PC-3 (cell line): Measurements from ENCODE around the gene ATAD3B. TPM values are rescaled to one million over a fixed set of nuclear protein-coding genes. Genes with fewer than 3 reads are reported as not detected.
"Not testable (repeated sequence)": the region's sequence is repeated elsewhere in the genome, so short reads cannot be mapped to it uniquely, and the experiment has no call there.

ENCODE experiments used
- ATAC-seq: fragments of 200-7000 bp; cut with Tn5 transposase; 2 replicates; pipeline ENCODE4 v1.9.1; 2020; ENCODE audit warnings: mild to moderate bottlenecking, moderate library complexity
- BruUV-seq: library from RNA; stranded (reverse); fragments of 400-500 nt; replicated peaks from 2 replicates; lab custom pipeline; 2021; lab: Mats Ljungman, UMichigan
- CTCF ChIA-PET: fragments of 300-600 bp; sonication (Branson Sonifier 250); formaldehyde crosslinking; loops from one replicate; lab custom pipeline; 2022; ENCODE audit warnings: antibody characterized with exemption; lab: Charles Lee
- POLR2A ChIA-PET: fragments of 300-600 bp; sonication (Branson Sonifier 250); formaldehyde crosslinking; loops from one replicate; lab custom pipeline; 2022; ENCODE audit warnings: antibody characterized with exemption; ENCODE audit not compliant: unreplicated experiment; lab: Charles Lee
- DNase-seq: peaks from one replicate; pipeline ENCODE4 v3.0.0-alpha.2; 2015
- H2AFZ ChIP-seq: fragments of 300-600 bp; sonication (generic); 2 replicates; pipeline ENCODE4 v1.6.0; 2016; ENCODE audit warnings: antibody characterized with exemption, low read length
- H3F3A ChIP-seq: fragments of 300-600 bp; sonication (generic); one replicate; pipeline ENCODE4 v1.6.0; 2017; ENCODE audit warnings: antibody characterized with exemption, low read length, control low read depth, mild to moderate bottlenecking; ENCODE audit not compliant: unreplicated experiment
- H3K27ac ChIP-seq: fragments of 300-600 bp; sonication (generic); 2 replicates; pipeline ENCODE4 v1.5.1; 2016; ENCODE audit warnings: mild to moderate bottlenecking, low read length
- H3K27me3 ChIP-seq: fragments of 300-600 bp; sonication (generic); 2 replicates; pipeline ENCODE4 v1.6.1; 2016; ENCODE audit warnings: low read length, mixed read lengths
- H3K36me3 ChIP-seq: fragments of 300-600 bp; sonication (generic); 2 replicates; pipeline ENCODE4 v1.6.1; 2016; ENCODE audit warnings: low read depth, mixed run types, low read length, mixed read lengths
- H3K4me1 ChIP-seq: fragments of 300-600 bp; sonication (generic); 2 replicates; pipeline ENCODE4 v1.5.1; 2016; ENCODE audit warnings: low read length; ENCODE audit not compliant: insufficient read depth
- H3K4me2 ChIP-seq: fragments of 300-600 bp; sonication (generic); 2 replicates; pipeline ENCODE4 v1.6.0; 2016; ENCODE audit warnings: low read length
- H3K4me3 ChIP-seq: fragments of 300-600 bp; sonication (generic); 2 replicates; pipeline ENCODE4 v1.5.1; 2016; ENCODE audit warnings: mild to moderate bottlenecking, low read length, mixed read lengths
- H3K79me2 ChIP-seq: fragments of 300-600 bp; sonication (generic); 2 replicates; pipeline ENCODE4 v1.6.1; 2017; ENCODE audit warnings: low read length, mixed read lengths
- H3K9ac ChIP-seq: fragments of 300-600 bp; sonication (generic); 2 replicates; pipeline ENCODE4 v1.6.0; 2016; ENCODE audit warnings: mild to moderate bottlenecking, low read length
- H3K9me2 ChIP-seq: fragments of 300-600 bp; sonication (generic); replicated peaks from 2 replicates; pipeline ENCODE4 v1.6.1; 2016; ENCODE audit warnings: mixed run types, low read length, mixed read lengths
- H3K9me3 ChIP-seq: fragments of 300-600 bp; sonication (generic); 2 replicates; pipeline ENCODE4 v1.6.1; 2016; ENCODE audit warnings: low read length, mixed read lengths
- H4K20me1 ChIP-seq: fragments of 300-600 bp; sonication (generic); 2 replicates; pipeline ENCODE4 v1.6.1; 2016; ENCODE audit warnings: low read length, mixed read lengths
- CTCF ChIP-seq: fragments of 300-600 bp; sonication (generic); conservative IDR thresholded peaks from 2 replicates; pipeline ENCODE4 v1.5.1; 2017; ENCODE audit warnings: antibody characterized with exemption, low read depth, mild to moderate bottlenecking, low read length
- EZH2 ChIP-seq: fragments of 300-600 bp; sonication (generic); IDR thresholded peaks from one replicate; pipeline ENCODE4 v1.6.1; 2017; ENCODE audit warnings: antibody characterized with exemption, mild to moderate bottlenecking, low read length; ENCODE audit not compliant: unreplicated experiment
- EZH2phosphoT487 ChIP-seq: fragments of 300-600 bp; sonication (generic); IDR thresholded peaks from 2 replicates; pipeline ENCODE4 v1.6.1; 2018; ENCODE audit warnings: mild to moderate bottlenecking, antibody characterized with exemption, low read length, borderline replicate concordance
- intact Hi-C: fragments of 100-400 bp; cut with micrococcal nuclease; formaldehyde crosslinking; loops from 2 replicates; pipeline ENCODE4 v1.9.0; 2023
- total RNA-seq: library from RNA; depleted of rRNA; stranded (reverse); fragments of >200 nt; gene quantifications from 2 replicates; pipeline ENCODE4 v1.2.3, GENCODE V29; 2014

The ATAD3B gene
- total RNA-seq, 1 experiment from 2014 or later: 140 TPM

- intact Hi-C loops: no loop called here
- H3K27ac ChIP-seq: no peak overlapping the region
- no peak overlapping the region for H2AFZ ChIP-seq
- no peaks in the 10 kb centered on the region for H4K20me1 ChIP-seq
- H3K4me2 ChIP-seq: no peak overlapping the region
- H3K9me2 ChIP-seq: no peaks in the 10 kb centered on the region
- H3F3A ChIP-seq: no peaks in the 10 kb centered on the region
- no peak for ATAC-seq
- no peak for DNase-seq
- no peak overlapping the region for H3K9ac ChIP-seq
- H3K36me3 ChIP-seq: peaks cover 61% of the 10 kb centered on the region
- CTCF ChIA-PET: no interaction called here
- no peaks in the 10 kb centered on the region for H3K9me3 ChIP-seq
- BruUV-seq: no TSS peak
- H3K4me3 ChIP-seq: no peak overlapping the region
- POLR2A ChIA-PET: no interaction called here
- no peaks in the 10 kb centered on the region for H3K4me1 ChIP-seq
- H3K27me3 ChIP-seq: no peaks in the 10 kb centered on the region
- TF ChIP-seq CTCF (no peak), EZH2phosphoT487 (no peak), EZH2 (no peak)
- peaks cover 12% of the 10 kb centered on the region for H3K79me2 ChIP-seq
Observed at GRCh38 chr1:1482856-1483255, 11.3 kb downstream of the ATAD3B start.

- Histone ChIP-seq H3K9ac (no peak overlapping the region), H4K20me1 (no peaks in the 10 kb centered on the region), H2AFZ (no peak overlapping the region), H3K27ac (no peak overlapping the region), H3F3A (no peaks in the 10 kb centered on the region), H3K4me2 (no peak overlapping the region), H3K36me3 (peaks cover 63% of the 10 kb centered on the region), H3K79me2 (peaks cover 8% of the 10 kb centered on the region), H3K4me3 (no peak overlapping the region), H3K27me3 (no peaks in the 10 kb centered on the region), H3K9me3 (no peaks in the 10 kb centered on the region), H3K4me1 (no peaks in the 10 kb centered on the region), H3K9me2 (no peaks in the 10 kb centered on the region)
- POLR2A ChIA-PET: no interaction called here
- BruUV-seq: no TSS peak
- intact Hi-C loops: no loop called here
- ATAC-seq (no peak), DNase-seq (no peak)
- CTCF ChIA-PET: no interaction called here
- no peak for TF ChIP-seq EZH2phosphoT487
- TF ChIP-seq EZH2: no peak
- no peak for TF ChIP-seq CTCF
Observed at GRCh38 chr1:1483714-1484113, 12.1 kb downstream of the ATAD3B start.

GRCh38 chr1:1484976-1485750 is 13.6 kb downstream of the ATAD3B start:
- H3K9me2 ChIP-seq, intact Hi-C loops, H3K4me1 ChIP-seq, DNase-seq, CTCF ChIA-PET, H3K27ac ChIP-seq, H3K4me3 ChIP-seq, ATAC-seq, H3K4me2 ChIP-seq, H3K9ac ChIP-seq, H3K79me2 ChIP-seq, H3K27me3 ChIP-seq, H3K9me3 ChIP-seq, H3F3A ChIP-seq, H4K20me1 ChIP-seq, POLR2A ChIA-PET, H2AFZ ChIP-seq, BruUV-seq: not testable (repeated sequence)
- peaks cover 68% of the 10 kb centered on the region for H3K36me3 ChIP-seq

GRCh38 chr1:1485755-1486317 is 14.3 kb downstream of the ATAD3B start:
- POLR2A ChIA-PET: interaction anchor here (0.6 kb wide), 1 partner anchor 19 kb away, joined by 9 read pairs; no protein-coding TSS in a partner anchor
- H3K4me3 ChIP-seq, DNase-seq, intact Hi-C loops, H3K9ac ChIP-seq, H4K20me1 ChIP-seq, CTCF ChIA-PET, H3K4me1 ChIP-seq, H3K27me3 ChIP-seq, ATAC-seq, H2AFZ ChIP-seq, H3F3A ChIP-seq, BruUV-seq, H3K79me2 ChIP-seq, H3K9me2 ChIP-seq, H3K27ac ChIP-seq, H3K4me2 ChIP-seq, H3K9me3 ChIP-seq: not testable (repeated sequence)
- peaks cover 68% of the 10 kb centered on the region for H3K36me3 ChIP-seq
